ENCODE data around the gene CDH15. TPM values are rescaled to one million over a fixed set of nuclear protein-coding genes. Genes with fewer than 3 reads are reported as not detected.
A peak's percentile ranks its signal among the peaks of the same experiment; 100 is the strongest.

Gene CDH15
- total RNA-seq, 2 experiments from 2014 or later = not detected

GRCh38 chr16:89198417-89199240 is 27.1 kb downstream of the CDH15 start:
- intact Hi-C loops (cut with micrococcal nuclease) = no loop called here
- Mint-ChIP-seq H3K27ac (no peak overlapping the region), H3K27me3 (peaks cover 28% of the 10 kb centered on the region), H3K4me3 (no peak overlapping the region), H3K36me3 (no peaks in the 10 kb centered on the region), H3K4me1 (ENCODE audit: low read depth) (peaks cover 18% of the 10 kb centered on the region), H3K9me3 (no peaks in the 10 kb centered on the region)
- no peak for DNase-seq
- CTCF ChIA-PET = no interaction called here
- POLR2A ChIA-PET = no interaction called here

GRCh38 chr16:89199241-89200123 is 27.9 kb downstream of the CDH15 start:
- Mint-ChIP-seq H3K36me3 (no peaks in the 10 kb centered on the region), H3K27ac (no peak overlapping the region), H3K9me3 (no peaks in the 10 kb centered on the region), H3K4me3 (no peak overlapping the region), H3K27me3 (peaks cover 34% of the 10 kb centered on the region), H3K4me1 (ENCODE audit: low read depth) (peaks cover 18% of the 10 kb centered on the region)
- CTCF ChIA-PET = no interaction called here
- POLR2A ChIA-PET = no interaction called here
- DNase-seq = no peak
- intact Hi-C loops (cut with micrococcal nuclease) = no loop called here

- ChIA-PET CTCF (no interaction called here), POLR2A (no interaction called here)
- Mint-ChIP-seq H3K36me3 (no peaks in the 10 kb centered on the region), H3K27me3 (peaks cover 34% of the 10 kb centered on the region), H3K9me3 (no peaks in the 10 kb centered on the region), H3K27ac (no peak within 1 kb of the TSS), H3K4me3 (no peak within 1 kb of the TSS), H3K4me1 (ENCODE audit: low read depth) (peaks cover 18% of the 10 kb centered on the region)
- intact Hi-C loops (cut with micrococcal nuclease) = no loop called here
- no peak for DNase-seq
Observed at GRCh38 chr16:89200124-89200849, 28.7 kb downstream of the CDH15 start, which contains the start of gene SLC22A31. SLC22A31 (minus strand) TSS chr16:89200537; CDS start chr16:89200501, 36 bp downstream.

- H3K4me3 Mint-ChIP-seq = no peak overlapping the region
- intact Hi-C loops (cut with micrococcal nuclease) = no loop called here
- ChIA-PET POLR2A (interaction anchor here (1.4 kb wide), 1 partner anchor 8 kb away, joined by 3 read pairs; no protein-coding TSS in a partner anchor), CTCF (no interaction called here)
- no peak overlapping the region for H3K27ac Mint-ChIP-seq
- peaks cover 18% of the 10 kb centered on the region for H3K4me1 Mint-ChIP-seq (ENCODE audit: low read depth)
- H3K27me3 Mint-ChIP-seq = peaks cover 34% of the 10 kb centered on the region
- H3K9me3 Mint-ChIP-seq = no peaks in the 10 kb centered on the region
- H3K36me3 Mint-ChIP-seq = no peaks in the 10 kb centered on the region
- DNase-seq = no peak
Observed at GRCh38 chr16:89200850-89201411, 29.4 kb downstream of the CDH15 start.

GRCh38 chr16:89201439-89202377 is 30.2 kb downstream of the CDH15 start:
- intact Hi-C loops (cut with micrococcal nuclease) = no loop called here
- Mint-ChIP-seq H3K36me3 (no peaks in the 10 kb centered on the region), H3K9me3 (no peaks in the 10 kb centered on the region), H3K27ac (no peak overlapping the region), H3K27me3 (peaks cover 36% of the 10 kb centered on the region), H3K4me1 (ENCODE audit: low read depth) (peaks cover 18% of the 10 kb centered on the region), H3K4me3 (peak overlapping the region; percentile 23)
- peak; percentile 87 for DNase-seq
- ChIA-PET POLR2A (interaction anchor here (1.4 kb wide), 1 partner anchor 9 kb away, joined by 3 read pairs; no protein-coding TSS in a partner anchor), CTCF (no interaction called here)

GRCh38 chr16:89202422-89203215 is 31.1 kb downstream of the CDH15 start:
- H3K27ac Mint-ChIP-seq = no peak overlapping the region
- DNase-seq = no peak
- peak overlapping the region; percentile 23 for H3K4me3 Mint-ChIP-seq
- peaks cover 18% of the 10 kb centered on the region for H3K4me1 Mint-ChIP-seq (ENCODE audit: low read depth)
- no peaks in the 10 kb centered on the region for H3K36me3 Mint-ChIP-seq
- POLR2A ChIA-PET = interaction anchor here (1.4 kb wide), 1 partner anchor 10 kb away, joined by 3 read pairs; no protein-coding TSS in a partner anchor
- intact Hi-C loops (cut with micrococcal nuclease) = no loop called here
- H3K9me3 Mint-ChIP-seq = no peaks in the 10 kb centered on the region
- CTCF ChIA-PET = no interaction called here
- H3K27me3 Mint-ChIP-seq = peaks cover 36% of the 10 kb centered on the region

- no peak for DNase-seq
- no peaks in the 10 kb centered on the region for H3K9me3 Mint-ChIP-seq
- no peaks in the 10 kb centered on the region for H3K36me3 Mint-ChIP-seq
- H3K27me3 Mint-ChIP-seq = peaks cover 25% of the 10 kb centered on the region
- H3K4me3 Mint-ChIP-seq = no peak overlapping the region
- no peak overlapping the region for H3K27ac Mint-ChIP-seq
- ChIA-PET POLR2A (interaction anchor here (0.6 kb wide), 1 partner anchor 57 kb away, joined by 3 read pairs; no protein-coding TSS in a partner anchor), CTCF (interaction anchor here (0.7 kb wide), 1 partner anchor 527 kb away, joined by 3 read pairs; no protein-coding TSS in a partner anchor)
- intact Hi-C loops (cut with micrococcal nuclease) = no loop called here
- H3K4me1 Mint-ChIP-seq (ENCODE audit: low read depth) = peaks cover 4% of the 10 kb centered on the region
Observed at GRCh38 chr16:89207993-89208392, 36.4 kb downstream of the CDH15 start.

- Mint-ChIP-seq H3K4me1 (ENCODE audit: low read depth) (no peaks in the 10 kb centered on the region), H3K36me3 (no peaks in the 10 kb centered on the region)
- intact Hi-C loops (cut with micrococcal nuclease) = loop anchor here (10.0 kb wide), 1 partner anchor 115 kb away; the partner anchor contains the start of gene ACSF3
Observed at GRCh38 chr16:89209522-89210044, 38.0 kb downstream of the CDH15 start.

GRCh38 chr16:89210165-89210903 is 38.8 kb downstream of the CDH15 start:
- Mint-ChIP-seq H3K9me3 (no peaks in the 10 kb centered on the region), H3K36me3 (no peaks in the 10 kb centered on the region), H3K27ac (no peak overlapping the region), H3K27me3 (peaks cover 12% of the 10 kb centered on the region), H3K4me3 (no peak overlapping the region), H3K4me1 (ENCODE audit: low read depth) (no peaks in the 10 kb centered on the region)
- DNase-seq = no peak
- POLR2A ChIA-PET = no interaction called here
- intact Hi-C loops (cut with micrococcal nuclease) = loop anchor here (10.0 kb wide), 1 partner anchor 116 kb away; the partner anchor contains the start of gene ACSF3
- CTCF ChIA-PET = interaction anchor here (0.6 kb wide), 1 partner anchor 100 kb away, joined by 3 read pairs; no protein-coding TSS in a partner anchor

More at GRCh38 chr16:89209522-89210044, 38.0 kb downstream of the CDH15 start:
- no peak for DNase-seq
- Mint-ChIP-seq H3K27ac (no peak overlapping the region), H3K9me3 (no peaks in the 10 kb centered on the region), H3K4me3 (no peak overlapping the region), H3K27me3 (peaks cover 12% of the 10 kb centered on the region)
- ChIA-PET CTCF (interaction anchor here (0.6 kb wide), 1 partner anchor 100 kb away, joined by 3 read pairs; no protein-coding TSS in a partner anchor), POLR2A (no interaction called here)

Data from activated CD4-positive, alpha-beta memory T cell treated with anti-CD3 and anti-CD28 coated beads for 36 hours (primary cell).